Stimulated activated CD8-positive, alpha-beta memory T cell treated with anti-CD3 and anti-CD28 coated beads, Interleukin-15, amount 100 ng/mL, for 48 hours (primary cell): ENCODE results near the gene STK24.

ENCODE experiments used
- DNase-seq, 2 donors: peaks; one replicate each; pipeline ENCODE4 v3.0.0-alpha.2; 2020; ENCODE audit warnings: low read depth in 2 of 2

The STK24 gene

DNA sequence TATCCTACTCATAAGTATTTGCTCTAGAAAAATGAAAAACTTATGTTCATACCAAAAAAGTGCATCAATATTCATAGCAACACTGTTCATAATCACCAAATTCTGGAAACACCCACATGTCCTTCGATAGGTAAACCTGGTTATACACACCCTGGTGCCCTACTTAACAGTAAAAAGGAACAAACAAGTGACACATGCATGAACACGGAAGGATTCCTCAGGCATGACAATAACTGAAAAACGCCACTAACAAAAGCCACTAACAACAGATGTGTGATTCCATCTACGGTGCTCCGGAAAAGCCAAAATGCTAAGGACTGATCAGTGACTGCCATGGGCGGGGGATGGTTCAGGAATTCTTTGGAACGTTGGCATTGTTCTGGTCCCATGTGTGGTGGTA lies 65.5 kb downstream of the STK24 start:
- no peak for DNase-seq

DNA sequence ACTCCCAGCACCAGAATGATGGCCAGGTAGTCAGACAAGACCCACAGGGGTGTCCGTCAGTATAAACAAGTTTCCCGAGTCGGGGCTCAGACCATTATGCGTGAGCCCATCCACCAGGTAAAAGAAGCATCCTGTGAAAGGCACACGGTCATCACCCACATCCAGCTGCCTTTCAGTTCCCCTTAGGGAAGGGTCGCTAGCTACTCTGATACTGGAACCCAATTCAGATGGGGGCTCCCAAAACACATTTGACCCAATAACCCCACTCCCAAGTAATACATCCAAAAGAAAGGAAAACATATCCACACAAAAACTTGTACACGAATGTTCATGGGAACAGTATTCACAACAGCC lies 66.8 kb downstream of the STK24 start:
- DNase-seq: no peak

DNA sequence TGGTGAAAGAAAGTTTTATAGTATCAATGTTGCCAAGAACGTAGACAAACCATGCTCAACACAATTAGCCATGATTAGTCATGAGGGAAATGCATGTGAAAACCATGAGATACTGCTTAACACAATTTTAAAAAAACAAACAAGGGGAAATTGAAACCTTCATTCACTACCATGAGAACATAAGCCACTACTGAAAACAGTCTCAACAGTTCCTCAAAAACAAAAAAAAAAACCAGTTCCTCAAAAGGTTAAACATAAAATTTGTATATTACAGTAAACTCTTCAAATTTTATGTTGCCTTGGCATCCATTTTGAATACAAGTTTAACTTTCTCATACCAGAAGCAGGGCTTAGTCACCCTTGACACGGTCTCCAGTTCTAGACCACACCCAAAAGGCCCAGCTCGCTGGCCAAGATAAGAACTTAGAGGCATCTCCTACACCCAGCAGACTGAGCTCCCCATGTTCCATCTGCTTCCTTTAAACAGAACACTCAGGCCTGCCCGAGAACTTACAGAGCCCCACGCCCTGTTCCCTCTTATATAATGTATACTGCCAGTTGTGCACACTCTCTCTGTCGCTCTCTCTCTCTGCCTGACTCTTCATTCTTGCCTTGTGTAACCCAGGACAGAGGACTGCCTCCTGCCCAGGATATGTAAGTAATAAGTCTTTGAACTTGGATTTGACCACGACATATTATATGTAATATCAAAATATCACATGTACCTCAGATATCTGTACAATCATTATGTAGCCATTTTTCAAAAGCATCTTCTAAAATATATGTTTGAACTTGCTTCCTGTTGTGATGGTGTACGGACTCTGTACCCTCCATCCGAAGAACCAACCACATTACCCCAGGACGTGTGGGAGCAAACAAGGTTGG lies 67.4 kb downstream of the STK24 start:
- peak in 1 of 2 donors; percentile 43 for DNase-seq

- no peak for DNase-seq
Measured at GRCh38 chr13:98508685-98509084, 68.2 kb downstream of the STK24 start.

DNA sequence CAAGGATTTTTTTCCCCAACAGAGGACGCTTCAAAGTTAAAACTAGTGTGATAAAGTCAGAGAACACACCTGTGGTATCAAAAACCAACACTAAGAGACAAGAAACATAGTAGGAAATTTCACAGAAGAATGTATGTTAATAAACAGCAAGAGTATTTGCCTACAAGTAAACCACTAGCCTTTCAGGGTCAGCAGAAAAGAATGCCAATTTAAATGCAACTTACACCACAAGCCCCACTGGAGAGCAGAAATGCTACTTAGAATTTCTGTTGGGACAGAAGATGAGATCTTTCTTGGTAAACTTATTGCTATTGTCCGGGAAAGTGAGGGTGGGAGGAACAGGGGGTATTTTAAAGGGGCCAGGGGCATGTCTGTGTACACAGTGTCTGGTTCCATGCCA lies 68.6 kb downstream of the STK24 start:
- DNase-seq: no peak

GRCh38 chr13:98507282-98507797 lies 69.6 kb downstream of the STK24 start:
- no peak for DNase-seq

GRCh38 chr13:98506728-98507230 lies 70.1 kb downstream of the STK24 start:
- DNase-seq: no peak

GRCh38 chr13:98506322-98506721 lies 70.6 kb downstream of the STK24 start:
- no peak for DNase-seq

- no peak for DNase-seq
Measured at GRCh38 chr13:98505217-98505616, 71.7 kb downstream of the STK24 start.

- DNase-seq: peak in 1 of 2 donors; percentile 47
Measured at GRCh38 chr13:98504371-98504963, 72.4 kb downstream of the STK24 start.

GRCh38 chr13:98504029-98504351 lies 72.9 kb downstream of the STK24 start:
- DNase-seq: no peak

DNA sequence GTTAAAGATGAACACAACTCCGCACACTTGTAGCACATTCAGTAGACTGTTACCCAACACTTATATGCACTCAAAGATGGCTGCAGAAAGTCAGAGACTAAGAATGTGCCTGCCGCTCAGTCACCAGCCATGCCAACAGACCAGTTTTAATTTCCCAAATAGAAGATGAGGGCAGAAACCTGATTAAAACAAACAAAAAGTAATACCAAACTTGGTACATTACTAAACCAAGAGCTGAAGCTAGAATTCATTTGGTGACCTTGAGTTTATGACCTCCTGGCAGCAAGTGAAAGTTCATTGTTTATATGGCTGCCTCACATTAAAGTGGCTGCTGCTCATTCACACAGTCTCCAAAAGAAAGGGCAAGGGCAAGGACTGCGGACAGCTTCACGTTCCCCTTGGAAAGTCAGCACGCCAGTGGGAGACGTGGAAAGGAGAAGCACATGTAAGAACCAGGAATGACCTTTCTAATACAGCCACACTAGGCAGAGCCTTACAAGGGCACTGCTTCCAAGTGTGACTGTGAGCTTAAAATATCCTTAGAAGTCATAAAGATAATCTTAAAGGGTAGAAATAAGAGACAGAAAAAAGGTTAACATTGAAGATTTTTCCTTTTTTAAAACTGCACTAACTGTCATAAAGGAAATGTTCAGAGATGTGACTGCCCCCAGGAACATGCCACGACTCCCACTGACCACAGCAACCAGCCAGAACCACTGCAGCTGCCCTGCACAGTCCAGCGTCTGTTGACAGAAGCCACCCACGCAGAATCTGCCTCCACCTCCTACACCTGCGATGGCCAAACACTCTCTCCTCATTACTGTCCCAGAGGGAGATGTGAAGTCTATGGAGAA lies 73.5 kb downstream of the STK24 start:
- no peak for DNase-seq

GRCh38 chr13:98500963-98501421 lies 75.9 kb downstream of the STK24 start:
- no peak for DNase-seq

DNA sequence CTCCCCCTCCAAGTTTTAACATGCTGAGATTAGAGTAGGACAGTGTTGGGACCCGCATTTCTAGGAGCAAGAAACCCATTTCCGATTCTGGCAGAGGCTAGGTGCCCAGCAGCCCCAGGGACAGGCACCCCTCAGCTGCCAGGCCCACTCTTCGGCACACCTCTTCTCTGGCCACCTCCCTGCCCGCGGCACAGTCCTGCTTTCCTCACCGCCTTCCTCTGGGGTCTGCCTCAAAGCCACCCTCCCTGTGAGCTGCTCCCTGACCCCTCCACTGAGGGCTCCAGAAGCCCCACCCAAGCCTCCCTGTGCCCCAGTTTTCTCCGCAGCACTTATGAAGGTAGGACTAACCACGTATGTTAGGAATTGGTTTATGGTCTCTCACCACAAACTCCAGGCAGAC lies 79.9 kb downstream of the STK24 start:
- DNase-seq: no peak

DNA sequence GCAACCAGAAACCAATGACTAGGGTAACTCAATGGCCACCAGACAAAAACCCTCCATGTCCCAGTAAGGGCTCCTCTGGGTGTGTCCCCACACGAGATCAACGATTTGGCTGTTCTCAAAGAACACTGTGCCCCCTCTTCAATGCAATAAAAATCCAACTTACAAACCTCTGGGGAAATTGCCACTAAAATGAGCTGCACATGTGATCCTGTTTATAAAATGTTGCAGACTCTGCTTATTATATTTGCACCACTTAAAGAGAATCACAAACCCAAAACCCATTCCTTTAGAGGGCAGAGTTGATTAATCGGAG lies 80.5 kb downstream of the STK24 start:
- no peak for DNase-seq

GRCh38 chr13:98495627-98496478 lies 81.1 kb downstream of the STK24 start:
- DNase-seq: no peak

- no peak for DNase-seq
Measured at GRCh38 chr13:98494769-98495168, 82.1 kb downstream of the STK24 start.

- DNase-seq: no peak
Measured at GRCh38 chr13:98493042-98493712, 83.7 kb downstream of the STK24 start.

GRCh38 chr13:98492335-98493041 lies 84.4 kb downstream of the STK24 start:
- no peak for DNase-seq

GRCh38 chr13:98490866-98491265 lies 86.0 kb downstream of the STK24 start:
- no peak for DNase-seq
